GM19463 (cell line): Measurements from ENCODE around the gene LIMS1.
"Not testable (repeated sequence)": the region's sequence is repeated elsewhere in the genome, so short reads cannot be mapped to it uniquely, and the experiment has no call there.

Source experiments
- ATAC-seq: cut with Tn5 transposase; IDR thresholded peaks from one replicate; pipeline ENCODE4 v1.9.1; 2021; ENCODE audit warnings: mild to moderate bottlenecking, moderate library complexity; ENCODE audit not compliant: unreplicated experiment

The LIMS1 gene

DNA sequence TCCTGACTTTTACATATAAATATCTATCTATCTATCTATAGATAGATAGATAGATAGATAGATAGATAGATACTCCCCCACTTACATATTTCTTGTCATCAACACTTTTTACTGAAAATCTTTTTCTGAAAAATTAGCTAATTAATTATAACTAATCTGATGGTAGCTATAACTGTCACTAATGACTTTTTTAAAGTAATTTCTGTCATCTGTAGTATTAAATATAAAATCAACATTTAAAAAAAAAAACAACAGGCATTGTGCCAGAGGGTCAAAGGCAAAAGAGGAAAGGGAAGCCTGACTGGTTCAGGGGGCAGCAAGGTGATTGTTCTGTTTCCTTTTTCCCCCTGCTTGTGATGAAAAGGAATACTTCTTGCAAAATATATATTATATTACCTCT, 122.0 kb downstream of the LIMS1 start:
- ATAC-seq = not testable (repeated sequence)

- ATAC-seq = not testable (repeated sequence)
These were observed 123.2 kb downstream of the LIMS1 start for GRCh38 chr2:108657517-108657916.

DNA sequence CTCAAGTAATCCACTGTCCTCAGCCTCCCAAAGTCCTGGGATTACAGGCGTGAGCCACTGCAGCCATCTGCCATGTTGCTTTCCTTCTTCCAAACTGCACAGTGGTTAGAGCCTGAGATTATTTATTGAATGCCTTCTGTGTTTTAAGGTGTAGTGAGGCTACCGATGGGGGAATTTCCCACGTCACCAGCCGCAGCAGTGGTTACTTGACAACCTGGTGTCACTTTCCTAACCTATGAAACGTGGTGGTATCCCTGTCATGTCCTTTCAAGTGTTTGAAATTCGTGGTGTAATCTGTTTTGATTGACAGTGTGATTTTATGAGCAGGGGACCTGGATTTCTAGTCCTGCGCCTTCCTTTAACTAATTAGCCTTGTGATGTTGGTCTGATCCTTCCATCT, 124.3 kb downstream of the LIMS1 start:
- ATAC-seq = not testable (repeated sequence)

- ATAC-seq = not testable (repeated sequence)
These were observed 127.2 kb downstream of the LIMS1 start for GRCh38 chr2:108661493-108661892.

DNA sequence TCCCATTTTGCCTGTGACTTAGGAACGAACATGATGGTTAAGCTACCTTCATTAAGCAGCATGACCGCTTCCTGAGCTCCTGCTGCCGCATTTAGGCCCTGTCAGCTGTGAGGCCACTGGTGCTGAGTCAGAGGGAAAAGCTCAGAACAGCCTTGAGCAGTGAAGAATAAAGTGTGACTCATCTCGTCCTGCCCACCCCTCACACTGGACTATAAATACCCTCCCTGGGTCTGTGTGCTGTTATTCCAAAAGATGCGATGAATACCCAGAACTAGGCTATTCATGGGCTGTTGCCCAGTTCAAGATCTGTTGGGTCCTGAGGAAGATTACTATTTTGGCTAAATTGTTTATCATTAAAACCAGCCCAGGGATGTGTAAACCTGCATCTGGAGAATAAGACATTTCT, 127.9 kb downstream of the LIMS1 start:
- ATAC-seq = peak; percentile 97

GRCh38 chr2:108663346-108663745, 129.1 kb downstream of the LIMS1 start:
- not testable (repeated sequence) for ATAC-seq

GRCh38 chr2:108664089-108664488, 129.8 kb downstream of the LIMS1 start:
- not testable (repeated sequence) for ATAC-seq

DNA sequence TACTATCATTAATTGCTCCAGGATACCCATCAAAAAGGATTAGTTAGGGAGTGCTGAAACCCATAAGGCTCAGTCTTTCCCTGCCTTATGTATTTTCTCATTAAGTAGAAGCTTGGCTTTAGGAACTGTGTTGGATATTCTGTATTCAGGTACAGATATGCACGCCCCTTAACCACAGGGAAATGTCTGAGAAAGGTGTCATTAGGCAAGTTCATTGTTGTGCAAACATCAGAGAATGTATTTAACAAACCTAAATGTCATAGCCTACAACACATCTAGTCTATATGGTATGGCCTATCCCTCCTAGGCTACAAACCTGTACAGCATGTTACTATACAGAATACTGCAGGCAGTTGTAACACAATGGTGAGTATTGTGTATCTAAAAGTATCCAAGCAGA, 130.7 kb downstream of the LIMS1 start:
- ATAC-seq = not testable (repeated sequence)

DNA sequence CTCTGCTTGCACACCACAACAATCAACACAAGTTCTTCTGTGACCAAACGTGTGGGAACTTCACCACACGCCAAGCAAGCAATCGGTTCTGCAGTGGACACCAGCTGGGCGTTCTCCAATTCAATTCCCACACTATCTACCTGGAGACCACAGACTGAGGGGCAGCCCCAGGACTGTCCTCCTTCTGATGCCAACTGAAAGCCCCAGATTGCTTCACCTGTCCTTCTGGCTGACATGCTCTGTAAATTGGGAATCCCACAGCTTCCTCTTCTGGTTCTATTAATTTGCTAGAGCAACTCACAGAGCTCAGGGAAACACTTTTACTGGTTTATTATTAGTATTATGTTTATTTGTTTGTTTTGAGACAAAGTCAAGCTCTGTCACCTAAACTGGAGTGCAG, 131.7 kb downstream of the LIMS1 start:
- not testable (repeated sequence) for ATAC-seq

GRCh38 chr2:108667140-108667539, 132.9 kb downstream of the LIMS1 start:
- not testable (repeated sequence) for ATAC-seq

GRCh38 chr2:108670282-108670681, 136.0 kb downstream of the LIMS1 start:
- not testable (repeated sequence) for ATAC-seq

DNA sequence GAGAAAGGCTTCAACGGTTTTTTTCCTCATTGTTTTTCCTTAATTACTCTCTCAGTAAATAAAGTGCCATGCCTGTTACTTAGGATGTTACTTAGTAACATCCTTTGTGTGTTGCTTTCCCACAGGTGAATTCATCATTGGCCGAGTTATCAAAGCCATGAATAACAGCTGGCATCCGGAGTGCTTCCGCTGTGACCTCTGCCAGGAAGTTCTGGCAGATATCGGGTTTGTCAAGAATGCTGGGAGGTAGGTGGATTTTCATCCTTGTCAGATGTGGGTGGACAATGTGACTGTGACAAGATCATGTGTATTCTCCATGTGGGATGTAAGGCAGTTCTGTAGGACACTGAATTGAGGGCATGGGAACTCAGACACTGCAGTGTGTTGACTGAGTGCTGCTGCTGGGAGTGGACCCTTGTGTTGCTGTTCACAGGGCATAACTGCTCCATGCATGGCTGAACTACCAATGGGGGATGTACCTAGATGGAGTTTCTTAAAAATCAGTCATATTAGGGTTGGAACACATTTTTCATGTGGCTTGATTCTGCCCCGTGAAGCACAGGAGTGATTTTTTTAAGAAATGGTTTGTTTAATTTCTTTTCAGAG, 138.0 kb downstream of the LIMS1 start:
- ATAC-seq = not testable (repeated sequence)

GRCh38 chr2:108676522-108676921, 142.3 kb downstream of the LIMS1 start:
- not testable (repeated sequence) for ATAC-seq

- ATAC-seq = not testable (repeated sequence)
These were observed 143.0 kb downstream of the LIMS1 start for GRCh38 chr2:108677239-108677744.

GRCh38 chr2:108678198-108678651, 144.0 kb downstream of the LIMS1 start:
- not testable (repeated sequence) for ATAC-seq

DNA sequence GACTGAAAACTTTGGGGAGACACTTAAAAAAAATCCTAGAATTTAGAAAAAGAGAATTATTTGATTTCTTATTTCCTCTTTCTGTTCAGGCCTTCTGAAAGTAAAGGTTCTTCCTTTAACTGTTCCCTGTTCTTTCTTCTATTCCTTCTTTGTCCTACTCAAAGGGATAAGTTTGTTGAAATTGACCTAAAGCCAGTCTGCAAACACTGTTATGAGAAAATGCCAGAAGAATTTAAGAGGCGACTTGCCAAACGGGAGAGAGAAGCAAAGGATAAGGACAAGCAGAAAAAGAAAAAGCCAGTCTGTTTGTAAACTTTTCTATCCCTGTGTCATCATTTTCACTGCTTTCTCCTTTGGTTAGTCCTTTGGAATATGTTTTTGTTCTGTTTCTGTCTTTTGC, 146.5 kb downstream of the LIMS1 start:
- not testable (repeated sequence) for ATAC-seq

GRCh38 chr2:108688818-108689756, 154.8 kb downstream of the LIMS1 start:
- ATAC-seq = not testable (repeated sequence)

GRCh38 chr2:108690001-108690400, 155.7 kb downstream of the LIMS1 start:
- ATAC-seq = peak; percentile 95

DNA sequence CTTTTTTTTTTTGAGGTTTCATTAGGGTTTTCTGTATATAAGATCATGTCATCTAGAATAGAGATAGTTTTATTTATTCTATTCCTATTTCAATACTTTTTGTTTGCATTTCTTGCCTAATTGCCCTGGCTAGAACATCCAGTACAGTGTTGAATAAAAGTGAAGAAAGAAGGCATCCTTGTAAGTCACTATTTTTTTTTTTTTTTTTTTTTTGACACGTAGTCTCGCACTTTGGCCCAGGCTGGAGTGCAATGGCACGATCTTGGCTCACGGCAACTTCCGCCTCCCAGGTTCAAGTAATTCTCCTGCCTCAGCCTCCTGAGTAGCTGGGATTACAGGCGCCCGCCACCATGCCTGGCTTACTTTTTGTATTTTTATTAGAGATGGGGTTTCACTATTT, 157.2 kb downstream of the LIMS1 start:
- ATAC-seq = no peak

- ATAC-seq = no peak
These were observed 166.9 kb downstream of the LIMS1 start for GRCh38 chr2:108701208-108701607.

DNA sequence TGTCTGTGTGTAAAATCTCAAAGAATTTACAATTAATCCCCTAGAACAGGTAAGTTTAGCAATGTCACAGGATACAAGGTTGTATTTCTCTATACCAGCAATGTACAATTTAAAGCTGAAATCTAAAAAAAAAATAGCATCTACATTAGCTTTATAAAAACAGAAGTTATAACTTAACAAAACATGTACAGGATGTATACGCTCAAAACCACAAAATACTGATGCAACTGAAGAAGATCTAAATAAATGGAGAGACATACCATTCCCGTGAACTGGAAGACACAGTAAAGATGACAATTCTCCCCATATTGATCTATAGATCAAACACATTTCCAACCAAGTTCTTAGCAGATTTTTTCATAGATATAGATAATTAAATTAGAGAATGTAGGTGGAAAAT, 167.5 kb downstream of the LIMS1 start:
- no peak for ATAC-seq

- ATAC-seq = no peak
These were observed 170.6 kb downstream of the LIMS1 start for GRCh38 chr2:108704871-108705270.
